IMR-90 (cell line): Measurements from ENCODE around the gene FOXK2. TPM values are rescaled to one million over a fixed set of nuclear protein-coding genes. Genes with fewer than 3 reads are reported as not detected.

Experiments
- ATAC-seq: fragments of 200-7000 bp; cut with Tn5 transposase; 2 replicates; pipeline ENCODE4 v1.9.1; 2020; ENCODE audit warnings: low read depth, mild to moderate bottlenecking, moderate library complexity
- BruUV-seq: library from RNA; stranded (reverse); fragments of 400-500 nt; replicated peaks from 2 replicates; lab custom pipeline; 2021; lab: Mats Ljungman, UMichigan
- CTCF ChIA-PET: fragments of 300-600 bp; formaldehyde crosslinking; extraction: SDS; loops from one replicate; lab custom pipeline; 2021; ENCODE audit warnings: antibody characterized with exemption; lab: Yijun Ruan, JAX
- POLR2A ChIA-PET: fragments of 300-600 bp; sonication (Branson Sonifier 250); formaldehyde crosslinking; loops from one replicate; lab custom pipeline; 2022; ENCODE audit warnings: antibody characterized with exemption; ENCODE audit not compliant: unreplicated experiment; lab: Charles Lee
- DNase-seq: peaks from one replicate; pipeline ENCODE4 v3.0.0; 2013
- H2AFZ ChIP-seq: replicated peaks from 2 replicates; pipeline ENCODE3; 2013; ENCODE audit warnings: low read length, mild to moderate bottlenecking; ENCODE audit not compliant: poor library complexity
- H2AK5ac ChIP-seq: 2 replicates; pipeline ENCODE4 v1.6.1; 2013; ENCODE audit warnings: low read depth, low read length, inconsistent platforms
- H2AK9ac ChIP-seq: replicated peaks from 2 replicates; pipeline ENCODE3; 2013; ENCODE audit warnings: mild to moderate bottlenecking, low read depth, low read length, moderate library complexity; ENCODE audit not compliant: poor library complexity
- H2BK120ac ChIP-seq: 2 replicates; pipeline ENCODE4 v1.6.1; 2013; ENCODE audit warnings: low read depth, low read length, inconsistent platforms
- H2BK15ac ChIP-seq: 3 replicates; pipeline ENCODE4 v1.6.1; 2013; ENCODE audit warnings: low read depth, low read length, inconsistent platforms
- H2BK20ac ChIP-seq: 2 replicates; pipeline ENCODE4 v1.6.1; 2013; ENCODE audit warnings: low read depth, mild to moderate bottlenecking, inconsistent platforms, low read length, moderate library complexity
- H2BK5ac ChIP-seq: 2 replicates; pipeline ENCODE4 v1.6.1; 2013; ENCODE audit warnings: mild to moderate bottlenecking, low read depth, low read length, inconsistent platforms; ENCODE audit not compliant: poor library complexity, severe bottlenecking
- H3K14ac ChIP-seq: replicated peaks from 2 replicates; pipeline ENCODE4 v1.6.1; 2013; ENCODE audit warnings: low read depth, low read length, inconsistent platforms
- H3K18ac ChIP-seq: 2 replicates; pipeline ENCODE4 v1.6.1; 2013; ENCODE audit warnings: low read depth, low read length, control low read depth
- H3K23ac ChIP-seq: 2 replicates; pipeline ENCODE4 v1.6.1; 2013; ENCODE audit warnings: low read depth, low read length, inconsistent platforms
- H3K27ac ChIP-seq: 2 replicates; pipeline ENCODE4 v1.5.1; 2013; ENCODE audit warnings: mild to moderate bottlenecking, control low read depth, low read length; ENCODE audit not compliant: insufficient read depth
- H3K27me3 ChIP-seq: 2 replicates; pipeline ENCODE4 v1.6.1; 2013; ENCODE audit warnings: low read length; ENCODE audit not compliant: control insufficient read depth, insufficient read depth
- H3K36me3 ChIP-seq: 2 replicates; pipeline ENCODE4 v1.6.1; 2013; ENCODE audit warnings: low read length, mixed read lengths; ENCODE audit not compliant: control insufficient read depth, insufficient read depth
- H3K4ac ChIP-seq: 2 replicates; pipeline ENCODE4 v1.6.1; 2013; ENCODE audit warnings: low read depth, low read length, inconsistent platforms
- H3K4me1 ChIP-seq: 2 replicates; pipeline ENCODE4 v1.6.1; 2013; ENCODE audit warnings: low read length, mixed read lengths; ENCODE audit not compliant: control insufficient read depth, insufficient read depth
- H3K4me2 ChIP-seq: 2 replicates; pipeline ENCODE4 v1.6.1; 2013; ENCODE audit warnings: low read depth, mild to moderate bottlenecking, control low read depth, low read length, moderate library complexity
- H3K4me3 ChIP-seq: 2 replicates; pipeline ENCODE4 v1.5.1; 2013; ENCODE audit warnings: low read depth, mild to moderate bottlenecking, control low read depth, low read length, moderate library complexity; ENCODE audit not compliant: insufficient read depth
- H3K56ac ChIP-seq: 2 replicates; pipeline ENCODE4 v1.6.1; 2013; ENCODE audit warnings: low read length, inconsistent platforms; ENCODE audit not compliant: insufficient read depth; ENCODE audit errors: extremely low read depth
- H3K79me1 ChIP-seq, 2 experiments: 2 replicates each; pipeline ENCODE4 v1.6.1; 2013; ENCODE audit warnings: low read length in 2 of 2, inconsistent platforms in 1 of 2, low read depth in 1 of 2
- H3K9ac ChIP-seq: 2 replicates; pipeline ENCODE4 v1.6.1; 2013; ENCODE audit warnings: low read depth, low read length, control low read depth
- H3K9me1 ChIP-seq: 2 replicates; pipeline ENCODE4 v1.6.1; 2013; ENCODE audit warnings: low read length, inconsistent platforms; ENCODE audit not compliant: insufficient read depth
- H3K9me3 ChIP-seq: 2 replicates; pipeline ENCODE4 v1.6.1; 2013; ENCODE audit warnings: low read length; ENCODE audit not compliant: control insufficient read depth, insufficient read depth
- H4K20me1 ChIP-seq: 2 replicates; pipeline ENCODE4 v1.6.1; 2013; ENCODE audit warnings: low read length, inconsistent platforms; ENCODE audit not compliant: insufficient read depth
- H4K5ac ChIP-seq: 2 replicates; pipeline ENCODE4 v1.6.1; 2013; ENCODE audit warnings: mild to moderate bottlenecking, low read depth, low read length, control low read depth
- H4K8ac ChIP-seq, 2 experiments: 2 replicates each; pipeline ENCODE4 v1.6.1; 2013; ENCODE audit warnings: low read depth in 2 of 2, low read length in 2 of 2, control low read depth in 1 of 2, inconsistent platforms in 1 of 2
- H4K91ac ChIP-seq: 2 replicates; pipeline ENCODE4 v1.6.1; 2013; ENCODE audit warnings: low read depth, low read length, inconsistent platforms; ENCODE audit not compliant: insufficient read depth
- BHLHE40 ChIP-seq: fragments of 150-350 bp; IDR thresholded peaks from 2 replicates; pipeline ENCODE4 v1.6.1; 2016; ENCODE audit warnings: mild to moderate bottlenecking, low read depth, low read length
- FOS ChIP-seq: fragments of 150-350 bp; IDR thresholded peaks from 2 replicates; pipeline ENCODE4 v1.6.1; 2016; ENCODE audit warnings: low read depth, low read length
- MAZ ChIP-seq: IDR thresholded peaks from 2 replicates; pipeline ENCODE4 v1.6.1; 2012; ENCODE audit warnings: low read depth, mild to moderate bottlenecking, low read length, improper control_type of control experiment, moderate library complexity, borderline replicate concordance
- MXI1 ChIP-seq: IDR thresholded peaks from 2 replicates; pipeline ENCODE4 v1.6.1; 2012; ENCODE audit warnings: low read depth, mild to moderate bottlenecking, low read length, moderate library complexity, borderline replicate concordance
- RAD21 ChIP-seq: IDR thresholded peaks from 2 replicates; pipeline ENCODE4 v1.6.1; 2012; ENCODE audit warnings: low read length, improper control_type of control experiment
- RFX5 ChIP-seq: IDR thresholded peaks from 2 replicates; pipeline ENCODE4 v1.8.0; 2012; ENCODE audit warnings: low read depth, mild to moderate bottlenecking, low read length, moderate library complexity
- USF2 ChIP-seq: fragments of 150-350 bp; IDR thresholded peaks from 2 replicates; pipeline ENCODE4 v1.6.1; 2017; ENCODE audit warnings: mild to moderate bottlenecking, antibody characterized with exemption, low read length, low read depth
- WGBS, 2 experiments: methylation state at CpG; one replicate each; pipeline versions ENCODE4 v1.1.5 to v1.1.7; 2013; ENCODE audit warnings: missing lambda C conversion rate in 2 of 2; ENCODE audit not compliant: insufficient read length in 1 of 2; ENCODE audit errors: extremely low coverage in 2 of 2; 5-methylcytosine and 5-hydroxymethylcytosine counted together
- dilution Hi-C: fragments of 300-500 bp; cut with HindIII; formaldehyde crosslinking; loops from one replicate; pipeline ENCODE4 v1.14.3; 2018; ENCODE audit warnings: low sequenced_read_pairs; ENCODE audit not compliant: unreplicated experiment
- in situ Hi-C: fragments of 300-500 bp; cut with MboI; formaldehyde crosslinking; loops from 3 replicates; pipeline ENCODE4 v1.14.3; 2019; ENCODE audit warnings: low sequenced_read_pairs, inconsistent platforms, mixed read lengths
- intact Hi-C: fragments of 100-400 bp; cut with micrococcal nuclease; formaldehyde crosslinking; loops from 2 replicates; pipeline ENCODE4 v1.10.0; 2022
- polyA plus RNA-seq, 3 experiments: library from polyadenylated mRNA; depleted of rRNA; stranded (reverse); fragments of >200 nt; gene quantifications; 2 replicates each; pipeline ENCODE4 v1.2.3, GENCODE V29; 2012; ENCODE audit warnings: low replicate concordance in 1 of 3
- total RNA-seq: library from RNA; depleted of rRNA; stranded (reverse); fragments of >200 nt; gene quantifications from 2 replicates; pipeline ENCODE4 v1.2.3, GENCODE V29; 2012

Gene FOXK2
- total and polyA plus RNA-seq, 2 of the 4 experiments (the other 2 are of a cell fraction): 12.5 to 20.0 TPM

- Histone ChIP-seq H2BK120ac (no peak overlapping the region), H3K4ac (no peak overlapping the region), H3K9me3 (no peaks in the 10 kb centered on the region), H3K18ac (no peak overlapping the region), H3K4me2 (no peak overlapping the region), H2AK5ac (no peak overlapping the region), H2BK5ac (no peak overlapping the region), H4K91ac (no peak overlapping the region), H4K8ac (no peak overlapping the region), H3K36me3 (peaks cover 63% of the 10 kb centered on the region), H3K23ac (no peak overlapping the region), H2AFZ (no peak overlapping the region), H3K27me3 (no peaks in the 10 kb centered on the region), H2BK20ac (no peak overlapping the region), H2AK9ac (no peak overlapping the region), H2BK15ac (no peak overlapping the region), H3K56ac (no peak overlapping the region), H4K20me1 (peaks cover 13% of the 10 kb centered on the region), H3K9ac (no peak overlapping the region), H3K14ac (no peak overlapping the region), H3K27ac (no peak overlapping the region), H3K9me1 (peaks cover 10% of the 10 kb centered on the region), H3K4me1 (peaks cover 11% of the 10 kb centered on the region), H3K79me1 (peaks cover 21 to 79% of the 10 kb centered on the region in 2 experiments; a peak in 3 of 4 replicates), H3K4me3 (no peak overlapping the region), H4K5ac (no peak overlapping the region)
- in situ Hi-C loops: no loop called here
- ChIA-PET CTCF (no interaction called here), POLR2A (no interaction called here)
- dilution Hi-C loops: no loop called here
- BruUV-seq: no TSS peak
- TF ChIP-seq MAZ: no peak
- no peak for TF ChIP-seq FOS
- no peak for TF ChIP-seq MXI1
- no peak for TF ChIP-seq RAD21
- TF ChIP-seq BHLHE40: no peak
- TF ChIP-seq RFX5: no peak
- TF ChIP-seq USF2: no peak
- 95% methylated on average over 20 of the region's 33 CpGs; no CpG with 5 or more reads in 1 of the 2 experiments for WGBS, 2 experiments
- ATAC-seq (no peak), DNase-seq (no peak)
- intact Hi-C loops: no loop called here
Measured at GRCh38 chr17:82596837-82597672, 77.5 kb downstream of the FOXK2 start.
